Adrenal gland (tissue), 5 donors: ENCODE data around the gene AGAP5.
"Not testable (repeated sequence)": the region's sequence is repeated elsewhere in the genome, so short reads cannot be mapped to it uniquely, and the experiment has no call there.

ENCODE experiments used
- CTCF ChIP-seq, 6 experiments: fragments of 450-650 bp in 4 of 6; fragments of 200-600 bp in 2 of 6; sonication (generic) in 1 of 6; IDR thresholded peaks; 1 replicate in 5 of 6; 2 replicates in 1 of 6; pipeline versions ENCODE4 v1.5.1 to v1.8.0; 2016 to 2021; ENCODE audit warnings: antibody characterized with exemption in 6 of 6, mild to moderate bottlenecking in 2 of 6, moderate library complexity in 1 of 6
- POLR2A ChIP-seq, 2 donors: fragments of 450-650 bp; IDR thresholded peaks; one replicate each; pipeline ENCODE4 v1.6.1; 2017; ENCODE audit warnings: antibody characterized with exemption in 2 of 2, mild to moderate bottlenecking in 2 of 2, moderate library complexity in 1 of 2
- donor health status: DM: no; HTN: no; CAD: no.

- TF ChIP-seq POLR2A, CTCF (IDR thresholded peaks at IDR 0.05): not testable (repeated sequence)
Measured at GRCh38 chr10:73690755-73691154, 7.2 kb downstream of the AGAP5 start.
